Measurements from ENCODE around the gene MCCC1. TPM values are rescaled to one million over a fixed set of nuclear protein-coding genes. Genes with fewer than 3 reads are reported as not detected.

MCCC1 gene
- 61.4 TPM for total RNA-seq
- long read RNA-seq, transcript MCCC1-201 (19 exons, 2,545 nt), result major isoform, 81 of 106 reads
- long read RNA-seq, partial matches to known transcripts, result 8 of 106 reads
- long read RNA-seq, other reads (novel, unspliced or antisense), result 17 of 106 reads

DNA sequence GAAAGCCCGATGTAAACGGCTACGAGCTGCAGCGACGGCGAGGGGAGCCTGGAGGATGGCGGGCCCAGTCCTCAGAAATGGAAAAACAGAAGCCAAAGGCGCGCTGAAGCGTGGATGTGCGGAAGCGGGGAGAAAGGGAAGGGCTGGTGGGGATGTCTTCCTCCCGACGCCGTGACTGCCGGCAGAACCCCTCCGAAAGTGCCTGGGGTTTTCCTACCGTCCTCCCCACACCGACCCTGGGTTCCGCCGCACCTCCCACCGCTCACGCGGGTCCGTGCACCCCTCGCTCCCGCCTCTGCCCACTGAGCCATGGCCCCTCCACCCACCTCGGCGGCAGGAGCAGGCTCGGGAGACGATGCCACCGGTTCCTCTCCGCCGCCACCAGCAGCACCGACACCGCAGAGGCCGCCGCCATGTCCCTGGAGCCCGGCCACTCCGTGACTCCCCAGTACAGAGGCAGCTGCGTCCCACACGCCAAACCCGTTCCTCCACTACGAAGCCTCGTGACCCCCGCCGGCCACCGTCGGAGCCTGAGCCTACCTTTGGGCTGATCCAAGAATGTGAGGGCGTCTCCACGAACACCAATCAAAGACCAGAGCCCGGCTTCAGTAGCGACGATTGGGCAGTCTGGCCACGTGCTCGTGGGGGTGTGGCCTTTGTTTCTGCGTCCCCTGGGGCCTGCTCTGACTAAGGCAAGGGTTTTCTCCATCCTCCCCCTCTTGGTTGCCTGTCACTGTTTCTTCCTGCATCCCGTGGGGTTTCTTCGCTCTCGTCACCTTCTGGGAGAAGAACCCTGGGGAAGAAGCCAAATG lies at the start of gene MCCC1:
Gene MCCC1 (minus strand): TSS at position 471 of the 812 bp plus-strand sequence. CDS start 56 bp downstream, at position 415.
- H3K36me3 ChIP-seq, result peaks cover 4% of the 10 kb centered on the region
- intact Hi-C loops (cut with DNase I), result no loop called here
- peak within 1 kb of the TSS; percentile 91 for H3K27ac ChIP-seq
- peaks cover 19% of the 10 kb centered on the region for H3K4me1 ChIP-seq
- TF ChIP-seq, protein P1, sequence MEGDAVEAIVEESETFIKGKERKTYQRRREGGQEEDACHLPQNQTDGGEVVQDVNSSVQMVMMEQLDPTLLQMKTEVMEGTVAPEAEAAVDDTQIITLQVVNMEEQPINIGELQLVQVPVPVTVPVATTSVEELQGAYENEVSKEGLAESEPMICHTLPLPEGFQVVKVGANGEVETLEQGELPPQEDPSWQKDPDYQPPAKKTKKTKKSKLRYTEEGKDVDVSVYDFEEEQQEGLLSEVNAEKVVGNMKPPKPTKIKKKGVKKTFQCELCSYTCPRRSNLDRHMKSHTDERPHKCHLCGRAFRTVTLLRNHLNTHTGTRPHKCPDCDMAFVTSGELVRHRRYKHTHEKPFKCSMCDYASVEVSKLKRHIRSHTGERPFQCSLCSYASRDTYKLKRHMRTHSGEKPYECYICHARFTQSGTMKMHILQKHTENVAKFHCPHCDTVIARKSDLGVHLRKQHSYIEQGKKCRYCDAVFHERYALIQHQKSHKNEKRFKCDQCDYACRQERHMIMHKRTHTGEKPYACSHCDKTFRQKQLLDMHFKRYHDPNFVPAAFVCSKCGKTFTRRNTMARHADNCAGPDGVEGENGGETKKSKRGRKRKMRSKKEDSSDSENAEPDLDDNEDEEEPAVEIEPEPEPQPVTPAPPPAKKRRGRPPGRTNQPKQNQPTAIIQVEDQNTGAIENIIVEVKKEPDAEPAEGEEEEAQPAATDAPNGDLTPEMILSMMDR (IDR thresholded peaks at IDR 0.05), result no peak
- ATAC-seq, result peak; percentile 99
- peak; percentile 99 for DNase-seq
- H3K27me3 ChIP-seq, result no peaks in the 10 kb centered on the region
- H3K4me3 ChIP-seq, result peak within 1 kb of the TSS; percentile 75
- H3K9me3 ChIP-seq, result no peaks in the 10 kb centered on the region

DNA sequence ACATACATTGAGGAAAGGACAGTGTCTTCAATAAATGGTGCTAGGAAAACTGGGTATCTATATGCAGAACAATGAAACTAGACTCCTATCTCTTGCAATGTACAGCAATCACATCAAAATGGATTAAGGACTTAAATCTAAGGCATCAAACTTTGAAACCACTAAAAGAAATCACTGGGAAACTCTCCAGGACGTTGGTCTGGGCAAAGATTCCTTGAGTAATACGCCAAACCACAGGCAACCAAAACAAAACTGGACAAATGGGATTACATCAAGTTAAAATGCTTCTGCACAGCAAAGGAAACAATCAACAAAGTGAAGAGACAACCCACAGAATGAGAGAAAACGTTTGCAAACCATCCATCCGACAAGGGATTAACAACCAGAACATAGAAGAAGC lies 48.8 kb upstream of the MCCC1 start:
- Histone ChIP-seq H3K36me3 (no peaks in the 10 kb centered on the region), H3K9me3 (no peaks in the 10 kb centered on the region), H3K4me1 (peaks cover 3% of the 10 kb centered on the region), H3K27me3 (peaks cover 5% of the 10 kb centered on the region), H3K4me3 (no peak overlapping the region), H3K27ac (no peak overlapping the region)
- no peak for DNase-seq
- intact Hi-C loops (cut with DNase I), result no loop called here
- TF ChIP-seq, protein P1 (IDR thresholded peaks at IDR 0.05), result no peak
- no peak for ATAC-seq

DNA sequence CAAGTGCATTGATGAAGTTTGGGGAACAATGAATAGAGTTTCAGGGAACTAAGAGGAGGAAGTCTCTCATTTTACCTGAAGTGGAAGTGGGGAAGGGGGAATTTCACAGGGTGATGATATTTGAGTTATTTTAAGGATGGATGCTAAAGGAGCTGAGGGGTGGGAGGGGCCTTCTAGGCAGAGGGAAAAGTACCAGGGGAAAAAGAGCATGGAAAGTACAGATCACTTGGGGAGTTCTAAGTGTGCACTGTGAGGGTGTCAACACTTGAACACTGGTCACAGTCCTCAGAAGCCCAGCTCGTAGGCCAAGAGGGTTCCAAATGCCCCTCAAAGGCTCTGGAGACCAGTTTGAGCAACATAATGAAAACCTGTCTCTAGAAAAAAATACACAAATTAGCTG lies 45.1 kb upstream of the MCCC1 start:
- TF ChIP-seq, protein P1 (IDR thresholded peaks at IDR 0.05), result no peak
- ATAC-seq (peak; percentile 50), DNase-seq (no peak)
- H3K36me3 ChIP-seq, result no peaks in the 10 kb centered on the region
- no peaks in the 10 kb centered on the region for H3K9me3 ChIP-seq
- H3K27me3 ChIP-seq, result peaks cover 5% of the 10 kb centered on the region
- H3K27ac ChIP-seq, result no peak overlapping the region
- H3K4me1 ChIP-seq, result no peaks in the 10 kb centered on the region
- intact Hi-C loops (cut with DNase I), result no loop called here
- no peak overlapping the region for H3K4me3 ChIP-seq

DNA sequence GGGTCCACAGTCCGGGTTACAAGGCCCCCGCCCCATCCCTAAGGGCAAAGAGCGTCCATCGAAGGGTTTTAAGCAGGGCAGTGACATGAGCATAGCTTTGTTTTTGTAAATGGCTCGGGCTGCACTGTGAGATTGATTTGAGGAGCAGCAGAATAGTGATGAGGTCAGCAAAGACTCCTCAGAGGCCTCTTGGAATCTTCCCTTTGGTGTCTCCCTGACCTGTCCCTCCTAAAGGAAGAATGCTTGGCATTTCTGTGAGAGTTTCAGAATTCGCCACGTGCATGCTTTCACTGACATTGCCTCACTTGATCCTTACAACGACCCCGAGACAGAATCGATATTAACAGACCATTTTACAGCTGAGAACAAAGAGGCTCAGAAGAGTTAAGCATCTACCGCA lies 42.9 kb upstream of the MCCC1 start:
- no peak overlapping the region for H3K4me3 ChIP-seq
- ATAC-seq, result no peak
- no peaks in the 10 kb centered on the region for H3K4me1 ChIP-seq
- no peaks in the 10 kb centered on the region for H3K9me3 ChIP-seq
- H3K27ac ChIP-seq, result no peak overlapping the region
- no peaks in the 10 kb centered on the region for H3K36me3 ChIP-seq
- TF ChIP-seq, protein P1 (IDR thresholded peaks at IDR 0.05), result no peak
- H3K27me3 ChIP-seq, result no peaks in the 10 kb centered on the region
- no peak for DNase-seq
- intact Hi-C loops (cut with DNase I), result no loop called here

DNA sequence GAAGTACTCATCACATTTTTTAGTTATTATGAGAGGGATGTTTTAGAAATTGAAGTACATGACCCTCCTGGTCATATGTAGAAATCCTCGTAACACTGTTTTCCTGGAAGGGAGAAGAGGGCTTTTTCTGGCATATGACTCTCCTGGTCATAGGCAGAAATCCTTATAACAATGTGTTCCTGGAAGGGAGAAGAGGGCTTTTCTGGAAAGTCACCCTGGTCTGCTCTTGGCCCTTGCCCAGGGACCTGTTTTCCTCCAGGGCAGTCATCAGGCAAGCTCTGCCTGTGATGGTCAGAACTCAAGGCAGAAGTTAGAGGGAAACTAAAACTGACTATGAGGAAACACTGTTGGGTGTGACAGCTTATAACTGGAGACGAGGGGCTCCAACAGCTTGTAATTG lies 35.5 kb upstream of the MCCC1 start:
- no peaks in the 10 kb centered on the region for H3K27me3 ChIP-seq
- H3K36me3 ChIP-seq, result peaks cover 8% of the 10 kb centered on the region
- intact Hi-C loops (cut with DNase I), result no loop called here
- no peak overlapping the region for H3K27ac ChIP-seq
- H3K4me3 ChIP-seq, result no peak overlapping the region
- no peak for DNase-seq
- TF ChIP-seq, protein P1 (IDR thresholded peaks at IDR 0.05), result no peak
- peak; percentile 71 for ATAC-seq
- peaks cover 4% of the 10 kb centered on the region for H3K4me1 ChIP-seq
- no peaks in the 10 kb centered on the region for H3K9me3 ChIP-seq

Data from upper lobe of right lung (tissue), 1 donor.